ENCODE results near the gene LRRC8D. TPM values are rescaled to one million over a fixed set of nuclear protein-coding genes. Genes with fewer than 3 reads are reported as not detected.

Gene LRRC8D
- total RNA-seq, 4 donors from 2014 or later: 8.7 to 19.1 (median 10.9) TPM

DNA sequence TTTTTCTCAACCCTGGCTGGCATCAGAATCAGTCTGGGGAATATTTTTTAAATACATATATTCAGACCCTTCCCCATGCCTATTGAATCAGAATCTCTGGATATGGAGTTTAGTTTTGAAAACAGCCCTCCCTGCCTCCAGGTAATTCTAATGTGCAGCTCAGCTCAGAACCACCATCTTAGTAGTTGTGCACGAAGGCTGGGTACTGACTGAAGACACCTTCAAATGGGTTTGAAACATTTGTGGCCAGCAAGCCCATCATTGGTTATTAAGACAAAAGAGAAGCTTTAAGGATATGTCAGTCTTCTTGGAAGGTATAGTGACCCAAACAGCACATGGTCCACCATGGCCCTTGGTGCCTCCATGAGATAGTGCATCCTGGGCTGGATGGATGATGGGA is 7.1 kb downstream of the LRRC8D start:
- Histone ChIP-seq H3K27ac (no peak overlapping the region), H3K9me3 (no peaks in the 10 kb centered on the region), H3K4me3 (no peak overlapping the region), H3K36me3 (no peaks in the 10 kb centered on the region), H3K27me3 (no peaks in the 10 kb centered on the region), H3K4me1 (peaks cover 0 to 3% (median 0%) of the 10 kb centered on the region in 3 donors)
- no peak for DNase-seq
- intact Hi-C loops (cut with DNase I): no loop called here
- no peak for TF ChIP-seq POLR2A (IDR thresholded peaks at IDR 0.05)
- TF ChIP-seq, protein P1, sequence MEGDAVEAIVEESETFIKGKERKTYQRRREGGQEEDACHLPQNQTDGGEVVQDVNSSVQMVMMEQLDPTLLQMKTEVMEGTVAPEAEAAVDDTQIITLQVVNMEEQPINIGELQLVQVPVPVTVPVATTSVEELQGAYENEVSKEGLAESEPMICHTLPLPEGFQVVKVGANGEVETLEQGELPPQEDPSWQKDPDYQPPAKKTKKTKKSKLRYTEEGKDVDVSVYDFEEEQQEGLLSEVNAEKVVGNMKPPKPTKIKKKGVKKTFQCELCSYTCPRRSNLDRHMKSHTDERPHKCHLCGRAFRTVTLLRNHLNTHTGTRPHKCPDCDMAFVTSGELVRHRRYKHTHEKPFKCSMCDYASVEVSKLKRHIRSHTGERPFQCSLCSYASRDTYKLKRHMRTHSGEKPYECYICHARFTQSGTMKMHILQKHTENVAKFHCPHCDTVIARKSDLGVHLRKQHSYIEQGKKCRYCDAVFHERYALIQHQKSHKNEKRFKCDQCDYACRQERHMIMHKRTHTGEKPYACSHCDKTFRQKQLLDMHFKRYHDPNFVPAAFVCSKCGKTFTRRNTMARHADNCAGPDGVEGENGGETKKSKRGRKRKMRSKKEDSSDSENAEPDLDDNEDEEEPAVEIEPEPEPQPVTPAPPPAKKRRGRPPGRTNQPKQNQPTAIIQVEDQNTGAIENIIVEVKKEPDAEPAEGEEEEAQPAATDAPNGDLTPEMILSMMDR (IDR thresholded peaks at IDR 0.05): no peak
- WGBS, 2 donors: 89 to 100% methylated on average over 1 of the region's 1 CpG

DNA sequence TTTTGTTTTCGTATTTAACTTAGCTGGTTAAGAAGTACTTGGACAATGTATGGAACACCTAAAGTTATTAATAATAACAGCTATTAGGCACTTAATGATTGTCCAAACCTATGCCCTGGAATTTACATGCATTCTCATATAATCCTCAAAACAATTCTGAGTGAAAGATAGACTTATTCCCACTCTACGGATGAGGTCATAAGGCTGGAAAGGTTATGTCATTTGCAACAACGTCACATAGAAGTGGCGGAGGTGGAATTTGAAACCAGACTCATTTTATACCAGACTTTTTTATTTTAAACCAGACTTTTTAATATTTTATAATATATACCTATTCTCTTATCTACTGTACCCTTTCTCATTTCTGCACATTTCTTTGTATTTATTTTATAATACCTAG is 8.4 kb downstream of the LRRC8D start:
- DNase-seq: no peak
- intact Hi-C loops (cut with DNase I): no loop called here
- Histone ChIP-seq H3K27me3 (no peaks in the 10 kb centered on the region), H3K4me1 (no peaks in the 10 kb centered on the region), H3K36me3 (no peaks in the 10 kb centered on the region), H3K9me3 (no peaks in the 10 kb centered on the region), H3K4me3 (no peak overlapping the region), H3K27ac (no peak overlapping the region)
- TF ChIP-seq, protein P1 (IDR thresholded peaks at IDR 0.05): no peak
- WGBS, 2 donors: 90 to 94% methylated on average over 4 of the region's 4 CpGs

DNA sequence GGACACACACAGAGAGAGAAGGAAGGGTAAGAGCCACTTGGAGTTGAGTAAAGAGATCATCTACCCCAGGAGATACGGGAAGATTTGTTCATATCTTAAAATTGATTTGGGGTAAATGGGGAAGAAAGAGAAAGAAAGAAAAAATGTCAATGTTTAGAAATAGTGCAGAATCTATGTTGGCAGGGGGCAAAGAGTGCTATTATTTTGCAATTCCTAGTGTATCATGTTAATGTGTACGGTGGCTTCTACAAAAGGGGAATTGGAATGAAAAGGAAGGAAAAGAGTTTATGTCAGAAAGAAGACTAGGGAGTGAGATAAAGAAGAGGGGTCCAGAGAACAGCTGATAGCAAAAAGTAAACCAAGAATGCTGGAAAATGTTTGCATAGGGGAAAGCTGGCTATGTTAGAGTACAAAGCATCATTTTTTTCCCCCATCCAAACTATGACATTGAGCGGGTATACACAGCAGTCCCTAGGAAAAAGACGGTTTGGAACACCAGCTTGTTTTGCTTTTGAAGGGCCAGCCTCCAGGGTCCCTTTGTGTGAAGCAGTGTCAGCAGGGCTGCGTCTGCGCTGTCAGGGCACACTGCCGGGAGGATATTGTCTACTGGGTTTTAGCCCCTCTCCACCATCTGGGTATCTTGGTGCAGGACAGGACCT is 10.8 kb downstream of the LRRC8D start:
- no peak for DNase-seq
- Histone ChIP-seq H3K4me3 (no peak overlapping the region), H3K36me3 (no peaks in the 10 kb centered on the region), H3K9me3 (no peaks in the 10 kb centered on the region), H3K4me1 (no peaks in the 10 kb centered on the region), H3K27me3 (no peaks in the 10 kb centered on the region), H3K27ac (no peak overlapping the region)
- TF ChIP-seq POLR2A (IDR thresholded peaks at IDR 0.05): no peak
- TF ChIP-seq, protein P1 (IDR thresholded peaks at IDR 0.05): no peak
- 83 to 88% methylated on average over 5 to 6 of the region's 7 CpGs for WGBS, 2 donors
- intact Hi-C loops (cut with DNase I): no loop called here

DNA sequence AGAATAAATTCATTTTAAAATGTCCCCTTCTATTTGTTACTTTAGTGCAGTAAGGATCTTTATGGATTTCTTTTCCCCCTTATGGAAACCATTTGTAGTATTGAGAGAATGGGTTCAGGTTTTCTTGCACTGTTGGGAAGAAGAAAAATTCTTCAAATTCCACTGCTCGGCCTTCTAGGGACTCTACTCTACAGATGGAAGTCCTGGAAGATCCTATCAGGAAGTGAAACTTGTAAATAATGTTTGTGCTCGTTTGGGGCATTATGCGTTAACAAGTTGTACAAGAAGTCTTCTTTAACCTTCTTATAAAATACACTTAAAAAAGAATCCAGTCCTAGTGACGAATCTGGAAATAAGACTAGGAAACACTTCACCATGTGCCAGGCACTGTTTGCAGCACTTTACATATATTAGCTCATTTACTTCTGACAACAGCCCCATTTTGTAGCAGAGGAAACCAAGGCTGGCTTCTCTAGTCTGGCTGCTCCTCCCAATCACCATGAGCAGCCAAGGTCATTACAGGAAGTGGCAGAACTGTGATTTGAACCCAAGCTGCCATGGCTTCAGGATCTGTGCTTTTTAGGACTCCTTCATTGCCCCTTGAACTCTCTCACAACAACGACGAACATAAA is 11.8 kb downstream of the LRRC8D start:
- Histone ChIP-seq H3K27me3 (no peaks in the 10 kb centered on the region), H3K4me1 (no peaks in the 10 kb centered on the region), H3K27ac (no peak overlapping the region), H3K4me3 (no peak overlapping the region), H3K9me3 (no peaks in the 10 kb centered on the region), H3K36me3 (no peaks in the 10 kb centered on the region)
- WGBS, 2 donors: 76 to 83% methylated on average over 5 to 6 of the region's 6 CpGs
- intact Hi-C loops (cut with DNase I): no loop called here
- TF ChIP-seq, protein P1 (IDR thresholded peaks at IDR 0.05): no peak
- TF ChIP-seq POLR2A (IDR thresholded peaks at IDR 0.05): no peak
- DNase-seq: no peak

DNA sequence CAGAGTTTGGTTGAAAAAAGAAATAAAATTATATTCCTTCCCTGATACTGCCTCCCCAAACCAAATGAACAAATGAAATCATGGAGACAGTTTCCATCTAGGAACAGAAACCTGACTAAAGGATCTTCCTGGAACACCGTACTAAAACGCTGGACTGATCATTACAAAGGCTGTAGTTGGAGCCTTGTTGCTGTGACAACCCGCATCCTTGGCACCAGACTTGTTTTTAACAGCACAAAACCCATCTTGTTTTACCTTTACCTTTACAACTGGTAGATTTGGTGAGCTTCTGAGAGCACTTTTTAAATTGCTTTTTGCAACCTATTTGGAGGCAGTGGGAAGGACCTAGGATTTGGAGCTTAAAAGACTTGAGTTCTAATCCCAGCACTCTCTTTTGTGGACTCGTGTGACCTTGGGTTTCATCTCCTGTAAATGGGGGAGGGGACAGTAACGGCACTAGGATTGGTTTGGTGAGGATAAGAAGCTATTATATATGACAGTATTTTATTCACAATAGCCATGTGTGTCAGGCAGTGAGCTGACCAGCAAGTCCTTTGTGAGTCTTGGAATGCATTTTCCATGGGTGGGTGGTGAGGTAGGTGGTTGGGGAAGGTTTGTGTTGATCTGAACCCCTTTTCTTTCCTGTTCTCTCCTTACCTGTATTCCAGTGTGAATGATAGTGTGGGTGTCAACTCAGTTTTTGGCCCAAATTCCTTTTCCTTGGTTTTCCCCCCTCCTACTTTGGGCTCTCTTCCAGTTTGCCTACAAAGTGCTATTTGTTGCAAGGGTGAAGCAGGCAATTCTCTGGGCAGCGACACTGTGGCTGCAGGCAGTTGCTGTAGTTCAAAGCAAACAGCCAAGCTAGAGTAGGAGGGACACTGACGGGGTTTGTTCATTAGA is 12.6 kb downstream of the LRRC8D start:
- DNase-seq: no peak
- no peak overlapping the region for H3K27ac ChIP-seq
- WGBS, 2 donors: 73 to 75% methylated on average over 7 of the region's 7 CpGs
- H3K4me1 ChIP-seq: no peaks in the 10 kb centered on the region
- H3K27me3 ChIP-seq: no peaks in the 10 kb centered on the region
- H3K9me3 ChIP-seq: no peaks in the 10 kb centered on the region
- H3K4me3 ChIP-seq: no peak overlapping the region
- H3K36me3 ChIP-seq: no peaks in the 10 kb centered on the region
- intact Hi-C loops (cut with DNase I): no loop called here
- TF ChIP-seq, protein P1 (IDR thresholded peaks at IDR 0.05): no peak
- no peak for TF ChIP-seq POLR2A (IDR thresholded peaks at IDR 0.05)

Measured in esophagus squamous epithelium (tissue), 5 donors.